RWPE1 (cell line): ENCODE measurements around the gene ABLIM1.

ENCODE experiments used
- CTCF ChIA-PET: fragments of 350-600 bp; sonication (Branson Sonifier 250); formaldehyde crosslinking; extraction: SDS; loops from one replicate; lab custom pipeline; 2021; lab: Yijun Ruan, JAX
- POLR2A ChIA-PET: fragments of 400-600 bp; formaldehyde crosslinking; extraction: SDS; loops from one replicate; lab custom pipeline; 2020; ENCODE audit warnings: antibody characterized with exemption; ENCODE audit not compliant: low non-redundant PET; lab: Yijun Ruan, JAX
- DNase-seq: peaks from one replicate; pipeline ENCODE4 v3.0.0; 2012; ENCODE audit warnings: low spot score
- H3K27ac ChIP-seq: fragments of 450-650 bp; 2 replicates; pipeline ENCODE4 v1.5.1; 2017
- CTCF ChIP-seq: fragments of 450-650 bp; conservative IDR thresholded peaks from 2 replicates; pipeline ENCODE4 v1.5.1; 2017; ENCODE audit warnings: low read depth, mild to moderate bottlenecking

ABLIM1 gene

GRCh38 chr10:114482480-114483304 lies 175.4 kb downstream of the ABLIM1 start:
- H3K27ac ChIP-seq = no peak overlapping the region
- ChIA-PET CTCF (interaction anchor here (0.5 to 1.8 kb wide), 4 partner anchors 11 to 339 kb away, joined by 3 to 7 read pairs (median 4); no protein-coding TSS in a partner anchor), POLR2A (no interaction called here)
- DNase-seq = no peak
- TF ChIP-seq CTCF = no peak

- no peak overlapping the region for H3K27ac ChIP-seq
- ChIA-PET POLR2A (no interaction called here), CTCF (interaction anchor here (0.9 kb wide), 1 partner anchor 9 kb away, joined by 3 read pairs; no protein-coding TSS in a partner anchor)
- no peak for TF ChIP-seq CTCF
- no peak for DNase-seq
These were observed 177.0 kb downstream of the ABLIM1 start for GRCh38 chr10:114481055-114481454.

GRCh38 chr10:114479836-114480235 lies 178.2 kb downstream of the ABLIM1 start:
- CTCF ChIA-PET = no interaction called here
- no peak for DNase-seq
- POLR2A ChIA-PET = no interaction called here
- TF ChIP-seq CTCF = no peak
- no peak overlapping the region for H3K27ac ChIP-seq

GRCh38 chr10:114479307-114479706 lies 178.8 kb downstream of the ABLIM1 start:
- ChIA-PET POLR2A (interaction anchor here (0.7 kb wide), 1 partner anchor 308 kb away, joined by 3 read pairs; no protein-coding TSS in a partner anchor), CTCF (interaction anchor here (0.7 kb wide), 1 partner anchor 659 kb away, joined by 3 read pairs; no protein-coding TSS in a partner anchor)
- DNase-seq = no peak
- no peak overlapping the region for H3K27ac ChIP-seq
- no peak for TF ChIP-seq CTCF

- no peak for TF ChIP-seq CTCF
- ChIA-PET CTCF (no interaction called here), POLR2A (no interaction called here)
- no peak for DNase-seq
- H3K27ac ChIP-seq = no peak overlapping the region
These were observed 179.8 kb downstream of the ABLIM1 start for GRCh38 chr10:114478281-114478680.

GRCh38 chr10:114477285-114477684 lies 180.8 kb downstream of the ABLIM1 start:
- H3K27ac ChIP-seq = no peak overlapping the region
- TF ChIP-seq CTCF = no peak
- no peak for DNase-seq
- ChIA-PET CTCF (interaction anchor here (0.6 kb wide), 1 partner anchor 75 kb away, joined by 3 read pairs; no protein-coding TSS in a partner anchor), POLR2A (no interaction called here)
